Trophoblast cell (in vitro differentiated cells and primary cell): ENCODE results near the gene LDLRAD4.
"Not testable (repeated sequence)": the region's sequence is repeated elsewhere in the genome, so short reads cannot be mapped to it uniquely, and the experiment has no call there.

Source experiments
- DNase-seq, 2 donors: peaks; one replicate each; pipeline ENCODE4 v3.0.0-alpha.2; 2016
- H2AFZ ChIP-seq: 2 replicates; pipeline ENCODE4 v1.6.1; 2013; ENCODE audit warnings: low read length, moderate library complexity, mild to moderate bottlenecking; ENCODE audit not compliant: insufficient read depth, poor library complexity
- H2AK5ac ChIP-seq: 2 replicates; pipeline ENCODE4 v1.6.1; 2013; ENCODE audit warnings: mild to moderate bottlenecking, low read length
- H2BK120ac ChIP-seq: 2 replicates; pipeline ENCODE4 v1.6.1; 2013; ENCODE audit warnings: low read length, mild to moderate bottlenecking, moderate library complexity; ENCODE audit not compliant: insufficient read depth, poor library complexity
- H2BK12ac ChIP-seq: 2 replicates; pipeline ENCODE4 v1.6.1; 2013; ENCODE audit warnings: mild to moderate bottlenecking, low read length, moderate library complexity
- H2BK5ac ChIP-seq: 2 replicates; pipeline ENCODE4 v1.6.1; 2013; ENCODE audit warnings: low read length, low read depth, moderate library complexity, mild to moderate bottlenecking; ENCODE audit not compliant: poor library complexity
- H3K14ac ChIP-seq: 2 replicates; pipeline ENCODE4 v1.6.1; 2013; ENCODE audit warnings: mild to moderate bottlenecking, low read length
- H3K18ac ChIP-seq: 2 replicates; pipeline ENCODE4 v1.6.1; 2013; ENCODE audit warnings: mild to moderate bottlenecking, low read length
- H3K23ac ChIP-seq: 2 replicates; pipeline ENCODE4 v1.6.1; 2013; ENCODE audit warnings: low read length
- H3K27ac ChIP-seq: 2 replicates; pipeline ENCODE4 v1.5.1; 2013; ENCODE audit warnings: low read depth, mild to moderate bottlenecking, inconsistent platforms, low read length, moderate library complexity
- H3K27me3 ChIP-seq: 2 replicates; pipeline ENCODE4 v1.6.1; 2013; ENCODE audit warnings: inconsistent platforms, mild to moderate bottlenecking, low read length, moderate library complexity; ENCODE audit not compliant: insufficient read depth
- H3K36me3 ChIP-seq, 2 experiments: 1 replicate in 1 of 2; 2 replicates in 1 of 2; pipeline ENCODE4 v1.6.1; 2013; ENCODE audit warnings: low read length in 2 of 2, mild to moderate bottlenecking in 2 of 2, moderate library complexity in 1 of 2; ENCODE audit not compliant: insufficient read depth in 2 of 2, control insufficient read depth in 1 of 2
- H3K4ac ChIP-seq: 2 replicates; pipeline ENCODE4 v1.6.1; 2013; ENCODE audit warnings: low read depth, mild to moderate bottlenecking, low read length, moderate library complexity
- H3K4me1 ChIP-seq, 2 experiments: 1 replicate in 1 of 2; 2 replicates in 1 of 2; pipeline ENCODE4 v1.6.1; 2013; ENCODE audit warnings: low read length in 2 of 2, mild to moderate bottlenecking in 2 of 2, moderate library complexity in 1 of 2; ENCODE audit not compliant: insufficient read depth in 2 of 2, control insufficient read depth in 1 of 2
- H3K4me2 ChIP-seq: 2 replicates; pipeline ENCODE4 v1.6.1; 2013; ENCODE audit warnings: inconsistent platforms, mild to moderate bottlenecking, low read length, moderate library complexity
- H3K4me3 ChIP-seq: 2 replicates; pipeline ENCODE4 v1.5.1; 2013; ENCODE audit warnings: mild to moderate bottlenecking, low read depth, low read length, inconsistent platforms
- H3K79me1 ChIP-seq: one replicate; pipeline ENCODE4 v1.6.1; 2013; ENCODE audit warnings: low read length
- H3K79me2 ChIP-seq: 2 replicates; pipeline ENCODE4 v1.6.1; 2013; ENCODE audit warnings: low read length, mild to moderate bottlenecking; ENCODE audit not compliant: control insufficient read depth, insufficient read depth, poor library complexity
- H3K9ac ChIP-seq: 2 replicates; pipeline ENCODE4 v1.6.1; 2013; ENCODE audit warnings: mild to moderate bottlenecking, low read length
- H3K9me3 ChIP-seq: 2 replicates; pipeline ENCODE4 v1.6.1; 2013; ENCODE audit warnings: low read depth, mild to moderate bottlenecking, control low read depth, inconsistent platforms, low read length; ENCODE audit not compliant: insufficient read depth
- H4K12ac ChIP-seq: 2 replicates; pipeline ENCODE4 v1.6.1; 2013; ENCODE audit warnings: low read depth, mild to moderate bottlenecking, low read length, moderate library complexity
- H4K8ac ChIP-seq: 2 replicates; pipeline ENCODE4 v1.6.1; 2013; ENCODE audit warnings: low read depth, mild to moderate bottlenecking, low read length, moderate library complexity
- H4K91ac ChIP-seq: one replicate; pipeline ENCODE4 v1.6.1; 2013; ENCODE audit warnings: low read depth, mild to moderate bottlenecking, low read length, moderate library complexity
- WGBS: extraction: QIAGEN DNeasy Blood & Tissue Kit; methylation state at CpG from one replicate; pipeline ENCODE4 v1.1.7; 2013; ENCODE audit warnings: missing lambda C conversion rate; ENCODE audit not compliant: insufficient read length, insufficient coverage; ENCODE audit errors: extremely low coverage; 5-methylcytosine and 5-hydroxymethylcytosine counted together

The LDLRAD4 gene

GRCh38 chr18:13672657-13673056 is 454.1 kb downstream of the LDLRAD4 start:
- WGBS: no CpG with 5 or more reads among the region's 7 CpGs
- no peak overlapping the region for H3K18ac ChIP-seq

GRCh38 chr18:13676471-13676870 is 457.9 kb downstream of the LDLRAD4 start:
- no peak overlapping the region for H2BK5ac ChIP-seq
- H2AFZ ChIP-seq: no peak overlapping the region
- no peak overlapping the region for H3K14ac ChIP-seq
- no peaks in the 10 kb centered on the region for H3K79me2 ChIP-seq
- no peak overlapping the region for H2BK12ac ChIP-seq
- H4K8ac ChIP-seq: no peak overlapping the region
- H4K91ac ChIP-seq: no peak overlapping the region
- no peaks in the 10 kb centered on the region for H3K79me1 ChIP-seq
- H3K27me3 ChIP-seq: no peaks in the 10 kb centered on the region
- no peak overlapping the region for H3K4me2 ChIP-seq
- H3K4me1 ChIP-seq: no peaks in the 10 kb centered on the region
- H3K36me3 ChIP-seq: peaks cover 0 to 2% of the 10 kb centered on the region in 2 experiments
- H3K9ac ChIP-seq: no peak overlapping the region
- H3K9me3 ChIP-seq: no peaks in the 10 kb centered on the region
- no peak overlapping the region for H3K27ac ChIP-seq
- no peak overlapping the region for H4K12ac ChIP-seq
- no peak overlapping the region for H3K18ac ChIP-seq
- H3K4ac ChIP-seq: no peak overlapping the region
- no peak overlapping the region for H2BK120ac ChIP-seq
- DNase-seq: no peak
- H3K4me3 ChIP-seq: no peak overlapping the region
- no peak overlapping the region for H3K23ac ChIP-seq
- no peak overlapping the region for H2AK5ac ChIP-seq
- no CpG with 5 or more reads among the region's 6 CpGs for WGBS

More at GRCh38 chr18:13672657-13673056, 454.1 kb downstream of the LDLRAD4 start:
- Histone ChIP-seq H3K27ac (no peak overlapping the region), H3K9ac (no peak overlapping the region), H4K12ac (no peak overlapping the region), H4K8ac (no peak overlapping the region), H2BK5ac (no peak overlapping the region), H2BK120ac (no peak overlapping the region), H3K14ac (no peak overlapping the region), H2AFZ (no peak overlapping the region), H2AK5ac (no peak overlapping the region), H3K4me2 (no peak overlapping the region), H3K79me1 (no peaks in the 10 kb centered on the region), H3K4me3 (no peak overlapping the region), H2BK12ac (no peak overlapping the region), H3K9me3 (no peaks in the 10 kb centered on the region), H4K91ac (no peak overlapping the region), H3K4me1 (no peaks in the 10 kb centered on the region), H3K36me3 (peaks cover 0 to 5% of the 10 kb centered on the region in 2 experiments), H3K27me3 (no peaks in the 10 kb centered on the region), H3K79me2 (no peaks in the 10 kb centered on the region), H3K23ac (no peak overlapping the region), H3K4ac (no peak overlapping the region)
- no peak for DNase-seq

- H3K9ac ChIP-seq, H2AFZ ChIP-seq, H3K23ac ChIP-seq, H3K27me3 ChIP-seq, H4K91ac ChIP-seq, H3K14ac ChIP-seq, H3K27ac ChIP-seq, H3K9me3 ChIP-seq, H3K4me3 ChIP-seq, H4K8ac ChIP-seq, H2BK120ac ChIP-seq, H3K79me2 ChIP-seq, H3K36me3 ChIP-seq, H2BK12ac ChIP-seq, H3K79me1 ChIP-seq, H3K4me2 ChIP-seq, H3K4me1 ChIP-seq, H2AK5ac ChIP-seq, DNase-seq, H3K4ac ChIP-seq, H4K12ac ChIP-seq, H3K18ac ChIP-seq, H2BK5ac ChIP-seq: not testable (repeated sequence)
- no CpG with 5 or more reads among the region's 13 CpGs for WGBS
These were observed 458.8 kb downstream of the LDLRAD4 start for GRCh38 chr18:13677350-13677749.

GRCh38 chr18:13680612-13681011 is 462.1 kb downstream of the LDLRAD4 start:
- Histone ChIP-seq H3K4ac (no peak overlapping the region), H2AK5ac (no peak overlapping the region), H3K36me3 (no peaks in the 10 kb centered on the region), H4K12ac (no peak overlapping the region), H3K9ac (no peak overlapping the region), H3K4me3 (no peak overlapping the region), H4K91ac (no peak overlapping the region), H3K27ac (no peak overlapping the region), H3K79me1 (no peaks in the 10 kb centered on the region), H3K79me2 (no peaks in the 10 kb centered on the region), H3K4me1 (no peaks in the 10 kb centered on the region), H2AFZ (no peak overlapping the region), H3K14ac (no peak overlapping the region), H3K18ac (no peak overlapping the region), H3K23ac (no peak overlapping the region), H4K8ac (no peak overlapping the region), H3K4me2 (no peak overlapping the region), H3K9me3 (no peaks in the 10 kb centered on the region), H3K27me3 (no peaks in the 10 kb centered on the region), H2BK120ac (no peak overlapping the region), H2BK5ac (no peak overlapping the region), H2BK12ac (no peak overlapping the region)
- DNase-seq: peak; percentile 27 to 65
- WGBS: no CpG with 5 or more reads among the region's 5 CpGs
